HepG2 (cell line): Measurements from ENCODE around the gene PLLP. TPM values are rescaled to one million over a fixed set of nuclear protein-coding genes. Genes with fewer than 3 reads are reported as not detected.

Source experiments
- CEBPZ ChIP-seq: IDR thresholded peaks from 2 replicates; pipeline ENCODE4 v1.6.1; 2012; ENCODE audit warnings: low read length, improper control_type of control experiment
- FUBP1 ChIP-seq: sonication (generic); formaldehyde crosslinking; IDR thresholded peaks from 2 replicates; pipeline ENCODE4 v1.5.1; 2020; ENCODE audit warnings: missing genetic modification reagents, mild to moderate bottlenecking, borderline replicate concordance
- GMEB1 ChIP-seq: sonication (generic); formaldehyde crosslinking; IDR thresholded peaks from 2 replicates; pipeline ENCODE4 v1.5.1; 2020; ENCODE audit warnings: missing genetic modification reagents, mild to moderate bottlenecking, borderline replicate concordance
- NKX3-1 ChIP-seq: sonication (generic); formaldehyde crosslinking; IDR thresholded peaks from 2 replicates; pipeline ENCODE4 v1.5.0; 2020; ENCODE audit warnings: missing genetic modification reagents
- NR1H2 ChIP-seq: sonication (generic); formaldehyde crosslinking; IDR thresholded peaks from 2 replicates; pipeline ENCODE4 v1.8.1; 2022; ENCODE audit warnings: low read depth, missing genetic modification reagents, borderline replicate concordance
- NR2F6 ChIP-seq, 2 experiments: IDR thresholded peaks; 2 replicates each; pipeline ENCODE4 v1.6.1; 2016; ENCODE audit warnings: antibody characterized with exemption in 1 of 2, mild to moderate bottlenecking in 1 of 2
- RBFOX2 ChIP-seq: fragments of 200-400 bp; formaldehyde crosslinking; IDR thresholded peaks from 2 replicates; pipeline ENCODE4 v1.6.1; 2017; ENCODE audit warnings: low read depth, mild to moderate bottlenecking, low read length
- RNF2 ChIP-seq: fragments of 450-650 bp; conservative IDR thresholded peaks from 2 replicates; pipeline ENCODE4 v1.6.1; 2016; ENCODE audit warnings: low read depth
- YEATS2 ChIP-seq: sonication (generic); formaldehyde crosslinking; IDR thresholded peaks from 2 replicates; pipeline ENCODE4 v1.4.0; 2020; ENCODE audit warnings: missing genetic modification reagents, borderline replicate concordance
- ZBTB25 ChIP-seq: IDR thresholded peaks from 2 replicates; pipeline ENCODE4 v1.6.1; 2018; ENCODE audit warnings: missing genetic modification reagents
- ZBTB7A ChIP-seq: sonication (generic); formaldehyde crosslinking; IDR thresholded peaks from 2 replicates; pipeline ENCODE4 v1.8.0; 2022; ENCODE audit warnings: mild to moderate bottlenecking, missing genetic modification reagents
- ZNF263 ChIP-seq: sonication (generic); formaldehyde crosslinking; IDR thresholded peaks from 2 replicates; pipeline ENCODE4 v1.4.0; 2020; ENCODE audit warnings: missing genetic modification reagents
- ZNF329 ChIP-seq: sonication (generic); formaldehyde crosslinking; IDR thresholded peaks from 2 replicates; pipeline ENCODE4 v1.9.0; 2021; ENCODE audit warnings: low read depth, mild to moderate bottlenecking, missing genetic modification reagents
- ZNF564 ChIP-seq: sonication (generic); formaldehyde crosslinking; IDR thresholded peaks from 2 replicates; pipeline ENCODE4 v1.8.1; 2023; ENCODE audit warnings: mild to moderate bottlenecking, missing genetic modification reagents
- ZNF614 ChIP-seq: IDR thresholded peaks from 2 replicates; pipeline ENCODE4 v1.6.1; 2018; ENCODE audit warnings: missing biosample characterization, missing genetic modification reagents, inconsistent platforms, borderline replicate concordance
- ZNF619 ChIP-seq: sonication (generic); formaldehyde crosslinking; IDR thresholded peaks from 2 replicates; pipeline ENCODE4 v1.4.0; 2020; ENCODE audit warnings: mild to moderate bottlenecking, missing genetic modification reagents
- ZNF816 ChIP-seq: sonication (generic); formaldehyde crosslinking; IDR thresholded peaks from 2 replicates; pipeline ENCODE4 v1.8.0; 2022; ENCODE audit warnings: missing genetic modification reagents, mild to moderate bottlenecking, borderline replicate concordance
- ZNF83 ChIP-seq: sonication (generic); formaldehyde crosslinking; IDR thresholded peaks from 2 replicates; pipeline ENCODE4 v1.4.0; 2020; ENCODE audit warnings: missing genetic modification reagents, mild to moderate bottlenecking, borderline replicate concordance
- ZSCAN30 ChIP-seq: sonication (generic); formaldehyde crosslinking; IDR thresholded peaks from 2 replicates; pipeline ENCODE4 v1.5.0; 2020; ENCODE audit warnings: mild to moderate bottlenecking, missing genetic modification reagents
- polyA plus RNA-seq, 8 experiments: library from polyadenylated mRNA; depleted of rRNA in 3 of 8; stranded (reverse) in 7 of 8; unstranded in 1 of 8; fragments of >200 nt; fragmentation: Illumina TruSeq in 4 of 8; extraction: Trizol in 4 of 8; gene quantifications; 2 replicates each; pipeline versions ENCODE4 v1.2.1 to v1.2.3, GENCODE V29; 2011 to 2016; ENCODE audit warnings: low read depth in 4 of 8, missing spikeins in 1 of 8, mixed read lengths in 1 of 8; ENCODE audit not compliant: insufficient read depth in 1 of 8
- total RNA-seq, 5 experiments: library from RNA; depleted of rRNA; stranded (reverse); fragments of >200 nt; fragmentation: Illumina TruSeq; extraction: Trizol; gene quantifications; 2 replicates each; pipeline ENCODE4 v1.2.3, GENCODE V29; 2016; ENCODE audit warnings: low read depth in 1 of 5
- TF ChIP-seq, protein P1 (sequence below): IDR thresholded peaks from 2 replicates; pipeline ENCODE4 v1.6.1; 2012; ENCODE audit warnings: inconsistent platforms

The PLLP gene
- total and polyA plus RNA-seq, 2 of the 13 experiments (the other 11 are each of a cell fraction or from before 2014, with no cell fraction given): 60.6 to 127 TPM

GRCh38 chr16:57244767-57245471 is 39.6 kb downstream of the PLLP start, which contains the start of gene ARL2BP (continued):
- TF ChIP-seq NR1H2 (CRISPR knock-in tag) (peak; percentile 90; the same call in 1 of the 2 replicates), ZNF83 (peak; percentile 92), ZBTB25 (CRISPR knock-in tag) (peak; percentile 71; the same call in 1 of the 2 replicates), FUBP1 (no peak), ZSCAN30 (CRISPR knock-in tag) (no peak), RNF2 (peak; percentile 77), ZNF564 (peak; percentile 71; the same call in 1 of the 2 replicates), GMEB1 (peak; percentile 85), ZBTB7A (peak; percentile 77), YEATS2 (peak; percentile 81), RBFOX2 (peak; percentile 98), NR2F6 (IDR thresholded peaks at IDR 0.05) (no peak), NR2F6 (CRISPR knock-in tag; IDR thresholded peaks at IDR 0.05) (peak; percentile 52), CEBPZ (no peak), ZNF614 (CRISPR knock-in tag) (no peak; the same call in 1 of the 2 replicates), ZNF816 (CRISPR knock-in tag) (peak; percentile 56; the same call in 1 of the 2 replicates), ZNF619 (CRISPR knock-in tag) (peak; percentile 82), ZNF329 (CRISPR knock-in tag) (0 out of 2 replicates have a peak, but pooled peaks have one; percentile 69), ZNF263 (CRISPR knock-in tag) (peak; percentile 74), NKX3-1 (CRISPR knock-in tag) (peak; percentile 96; the same call in 1 of the 2 replicates)
- TF ChIP-seq, protein P1, sequence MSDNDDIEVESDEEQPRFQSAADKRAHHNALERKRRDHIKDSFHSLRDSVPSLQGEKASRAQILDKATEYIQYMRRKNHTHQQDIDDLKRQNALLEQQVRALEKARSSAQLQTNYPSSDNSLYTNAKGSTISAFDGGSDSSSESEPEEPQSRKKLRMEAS: peak; percentile 97
